Tibial nerve (tissue), 4 donors: Measurements from ENCODE around the gene SSPN. TPM values are rescaled to one million over a fixed set of nuclear protein-coding genes. Genes with fewer than 3 reads are reported as not detected.

Experiments used
- DNase-seq, 2 donors: peaks; one replicate each; pipeline ENCODE4 v3.0.0-alpha.2; 2019; ENCODE audit warnings: low spot score in 2 of 2
- H3K27ac ChIP-seq, 4 donors: fragments of 200-600 bp; sonication (generic) in 3 of 4; one replicate each; pipeline ENCODE4 v1.5.1; 2017 to 2019; ENCODE audit warnings: mild to moderate bottlenecking in 1 of 4
- H3K27me3 ChIP-seq, 2 donors: fragments of 200-600 bp; sonication (generic) in 1 of 2; one replicate each; pipeline versions ENCODE4 v1.5.1 to v1.6.0; 2017 to 2019
- H3K36me3 ChIP-seq, 3 donors: fragments of 200-600 bp; sonication (generic); one replicate each; pipeline ENCODE4 v1.5.1; 2018 to 2019
- H3K4me1 ChIP-seq, 4 donors: fragments of 200-600 bp; sonication (generic) in 3 of 4; one replicate each; pipeline ENCODE4 v1.5.1; 2017 to 2019
- H3K4me3 ChIP-seq, 4 donors: fragments of 200-600 bp; sonication (generic) in 3 of 4; one replicate each; pipeline ENCODE4 v1.5.1; 2017 to 2019; ENCODE audit warnings: mild to moderate bottlenecking in 1 of 4, moderate library complexity in 1 of 4
- H3K9me3 ChIP-seq, 4 donors: fragments of 200-600 bp; sonication (generic) in 3 of 4; one replicate each; pipeline ENCODE4 v1.5.1; 2017 to 2019
- EP300 ChIP-seq, 2 donors: sonication (generic); formaldehyde crosslinking; IDR thresholded peaks; one replicate each; pipeline ENCODE4 v1.6.1; 2017; ENCODE audit warnings: antibody characterized with exemption in 2 of 2, mild to moderate bottlenecking in 1 of 2
- POLR2A ChIP-seq, 2 donors: fragments of 450-650 bp; IDR thresholded peaks; one replicate each; pipeline ENCODE4 v1.6.1; 2017; ENCODE audit warnings: antibody characterized with exemption in 2 of 2, mild to moderate bottlenecking in 2 of 2, moderate library complexity in 2 of 2
- WGBS, 2 donors: methylation state at CpG; one replicate each; pipeline ENCODE4 v1.1.5; 2018; 5-methylcytosine and 5-hydroxymethylcytosine counted together
- total RNA-seq, 4 donors: library from RNA; depleted of rRNA; stranded (reverse); fragments of >200 nt; gene quantifications; one replicate each; pipeline ENCODE4 v1.1.0, GENCODE V29; 2016
- TF ChIP-seq, protein P1 (sequence below), 5 experiments: fragments of 200-600 bp in 3 of 5; fragments of 450-650 bp in 2 of 5; sonication (generic) in 3 of 5; IDR thresholded peaks; one replicate each; pipeline ENCODE4 v1.5.1; 2016 to 2019; ENCODE audit warnings: antibody characterized with exemption in 5 of 5, mild to moderate bottlenecking in 3 of 5, moderate library complexity in 2 of 5

SSPN gene
- total RNA-seq, 4 donors from 2014 or later: 19.2 to 54.4 (median 45.2) TPM

DNA sequence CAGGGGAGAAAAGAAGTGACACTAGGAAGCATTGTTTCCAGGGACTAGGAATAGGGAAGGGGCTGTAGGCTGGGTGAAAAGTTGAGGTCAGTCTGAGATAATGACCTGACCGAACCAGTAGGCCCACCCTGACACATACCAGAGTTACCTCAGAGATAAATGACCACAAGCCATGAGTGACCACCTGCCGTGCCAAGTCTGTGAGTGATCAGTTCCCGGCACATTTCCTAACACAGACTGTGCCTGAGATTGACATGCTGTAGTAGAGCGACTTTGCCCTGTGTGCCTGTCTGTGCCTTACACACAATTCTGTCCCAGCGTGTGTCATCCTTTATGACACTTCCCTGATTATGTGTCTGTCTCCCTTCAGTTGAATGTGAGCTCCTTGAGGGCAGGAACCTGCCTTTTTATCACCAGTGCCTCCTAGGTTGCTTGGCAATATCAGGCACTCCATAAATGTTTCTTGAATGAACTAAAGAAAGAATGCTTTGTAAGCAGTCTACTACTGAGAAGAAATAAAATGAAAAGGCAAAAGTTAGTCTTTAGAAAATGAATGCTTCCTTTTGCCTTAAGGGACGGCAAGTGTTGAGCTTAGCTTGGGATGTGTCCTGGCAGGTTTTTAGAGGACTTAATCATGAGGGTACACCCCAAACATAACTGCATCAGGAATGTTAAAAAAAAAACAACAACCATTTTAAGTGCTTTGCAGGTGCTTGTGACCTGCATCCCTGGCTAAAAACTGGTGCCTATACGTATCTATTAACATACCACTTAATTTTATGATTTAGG is 9.6 kb upstream of the SSPN start:
- no peak for DNase-seq
- TF ChIP-seq POLR2A (IDR thresholded peaks at IDR 0.05) (no peak), EP300 (IDR thresholded peaks at IDR 0.05) (no peak)
- TF ChIP-seq, protein P1, sequence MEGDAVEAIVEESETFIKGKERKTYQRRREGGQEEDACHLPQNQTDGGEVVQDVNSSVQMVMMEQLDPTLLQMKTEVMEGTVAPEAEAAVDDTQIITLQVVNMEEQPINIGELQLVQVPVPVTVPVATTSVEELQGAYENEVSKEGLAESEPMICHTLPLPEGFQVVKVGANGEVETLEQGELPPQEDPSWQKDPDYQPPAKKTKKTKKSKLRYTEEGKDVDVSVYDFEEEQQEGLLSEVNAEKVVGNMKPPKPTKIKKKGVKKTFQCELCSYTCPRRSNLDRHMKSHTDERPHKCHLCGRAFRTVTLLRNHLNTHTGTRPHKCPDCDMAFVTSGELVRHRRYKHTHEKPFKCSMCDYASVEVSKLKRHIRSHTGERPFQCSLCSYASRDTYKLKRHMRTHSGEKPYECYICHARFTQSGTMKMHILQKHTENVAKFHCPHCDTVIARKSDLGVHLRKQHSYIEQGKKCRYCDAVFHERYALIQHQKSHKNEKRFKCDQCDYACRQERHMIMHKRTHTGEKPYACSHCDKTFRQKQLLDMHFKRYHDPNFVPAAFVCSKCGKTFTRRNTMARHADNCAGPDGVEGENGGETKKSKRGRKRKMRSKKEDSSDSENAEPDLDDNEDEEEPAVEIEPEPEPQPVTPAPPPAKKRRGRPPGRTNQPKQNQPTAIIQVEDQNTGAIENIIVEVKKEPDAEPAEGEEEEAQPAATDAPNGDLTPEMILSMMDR (IDR thresholded peaks at IDR 0.05): no peak
- Histone ChIP-seq H3K36me3 (no peaks in the 10 kb centered on the region), H3K27ac (no peak overlapping the region), H3K4me1 (no peaks in the 10 kb centered on the region), H3K9me3 (peaks cover 0 to 7% (median 0%) of the 10 kb centered on the region in 4 donors), H3K27me3 (no peaks in the 10 kb centered on the region), H3K4me3 (no peak overlapping the region)
- WGBS, 2 donors: 81 to 82% methylated on average over 7 of the region's 7 CpGs

DNA sequence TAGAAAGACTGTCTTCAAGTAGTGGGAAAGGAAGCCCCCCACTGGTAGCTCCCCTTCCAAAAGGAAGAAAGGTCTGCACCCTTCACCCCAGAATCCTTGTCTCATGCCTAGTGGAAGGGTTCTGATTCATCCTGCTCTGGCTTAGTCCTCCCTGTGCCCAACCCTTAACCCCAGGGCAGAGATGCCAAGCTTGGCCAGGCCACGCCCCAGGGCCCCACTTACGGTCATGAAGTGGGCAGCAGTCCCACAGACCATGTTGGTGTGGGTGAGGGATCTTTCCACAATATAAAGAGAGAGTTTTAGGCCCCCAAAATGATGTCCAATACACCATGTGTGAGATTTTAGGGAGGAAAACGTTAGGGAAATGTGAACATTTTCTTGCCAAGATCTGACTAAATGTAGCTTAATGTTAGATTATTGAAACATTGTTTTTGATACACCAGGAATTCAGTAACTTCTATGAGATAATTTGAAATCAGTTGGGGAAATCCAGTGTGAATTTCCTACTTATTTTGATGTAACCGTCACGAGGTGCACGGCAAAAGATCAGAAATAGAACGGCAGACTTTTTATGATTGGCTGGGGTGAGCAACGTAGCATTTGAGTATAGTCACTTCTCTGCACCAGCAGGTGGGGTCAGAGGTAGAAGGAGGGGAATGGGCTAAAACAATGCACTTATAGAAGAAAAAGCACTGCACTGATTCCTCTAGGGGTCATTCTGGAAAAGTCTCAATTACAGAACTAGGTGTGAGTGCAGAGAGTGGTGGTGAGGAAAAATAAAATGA is 8.2 kb upstream of the SSPN start:
- no peak for DNase-seq
- Histone ChIP-seq H3K4me3 (no peak overlapping the region), H3K27me3 (no peaks in the 10 kb centered on the region), H3K27ac (no peak overlapping the region), H3K4me1 (no peaks in the 10 kb centered on the region), H3K36me3 (no peaks in the 10 kb centered on the region), H3K9me3 (peaks cover 0 to 7% (median 0%) of the 10 kb centered on the region in 4 donors)
- no peak for TF ChIP-seq POLR2A (IDR thresholded peaks at IDR 0.05)
- TF ChIP-seq, protein P1 (IDR thresholded peaks at IDR 0.05): no peak
- WGBS, 2 donors: 61 to 63% methylated on average over 8 of the region's 8 CpGs

DNA sequence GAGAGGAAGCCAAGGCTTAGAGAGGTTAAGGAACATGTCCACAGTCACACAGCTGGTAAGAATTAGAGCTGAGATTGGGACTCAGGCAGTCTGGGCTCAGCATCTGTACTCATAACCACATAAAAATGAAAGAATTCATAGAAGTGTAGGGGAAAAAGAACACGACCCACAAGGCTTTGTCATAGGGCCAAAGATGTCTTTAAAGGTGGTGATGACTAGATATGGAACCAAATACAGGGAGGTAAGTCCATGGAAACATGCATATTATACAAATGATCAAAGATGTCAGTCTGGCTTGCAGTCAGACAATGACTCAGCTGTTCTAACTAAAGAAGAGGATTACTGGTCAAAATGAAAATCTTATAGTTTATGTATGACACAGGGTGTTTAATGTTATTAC is 7.2 kb upstream of the SSPN start:
- no peak for DNase-seq
- Histone ChIP-seq H3K4me3 (no peak overlapping the region), H3K4me1 (no peaks in the 10 kb centered on the region), H3K36me3 (no peaks in the 10 kb centered on the region), H3K9me3 (peaks cover 0 to 7% (median 0%) of the 10 kb centered on the region in 4 donors), H3K27me3 (no peaks in the 10 kb centered on the region), H3K27ac (no peak overlapping the region)
- WGBS, 2 donors: 23 to 27% methylated on average over 1 of the region's 1 CpG
- TF ChIP-seq, protein P1 (IDR thresholded peaks at IDR 0.05): no peak
- TF ChIP-seq POLR2A (IDR thresholded peaks at IDR 0.05) (no peak), EP300 (IDR thresholded peaks at IDR 0.05) (no peak)

DNA sequence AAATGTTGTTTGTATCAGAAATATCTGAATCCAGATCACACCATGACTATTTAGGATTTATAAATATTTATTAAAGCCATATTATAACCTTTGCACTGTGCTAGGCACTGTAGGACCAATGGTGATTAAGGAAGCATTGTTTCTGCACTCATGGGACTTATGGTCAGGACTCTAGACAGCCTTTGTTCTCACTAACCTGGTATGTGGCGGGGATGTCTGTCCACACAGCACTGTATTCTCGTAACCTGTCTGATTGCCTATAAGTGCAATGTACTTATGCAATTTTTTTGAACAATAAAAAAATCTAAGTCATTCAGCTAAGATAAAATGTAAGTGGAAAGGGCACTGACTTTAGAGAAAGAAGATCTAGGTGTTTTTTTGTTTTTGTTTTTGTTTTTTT is 6.7 kb upstream of the SSPN start:
- Histone ChIP-seq H3K27ac (no peak overlapping the region), H3K27me3 (no peaks in the 10 kb centered on the region), H3K36me3 (no peaks in the 10 kb centered on the region), H3K4me3 (no peak overlapping the region), H3K4me1 (no peaks in the 10 kb centered on the region), H3K9me3 (peaks cover 0 to 7% (median 0%) of the 10 kb centered on the region in 4 donors)
- no peak for DNase-seq
- 98 to 99% methylated on average over 2 of the region's 2 CpGs for WGBS, 2 donors
- TF ChIP-seq POLR2A (IDR thresholded peaks at IDR 0.05): no peak
- TF ChIP-seq, protein P1 (IDR thresholded peaks at IDR 0.05): no peak
- no peak for TF ChIP-seq EP300 (IDR thresholded peaks at IDR 0.05)

DNA sequence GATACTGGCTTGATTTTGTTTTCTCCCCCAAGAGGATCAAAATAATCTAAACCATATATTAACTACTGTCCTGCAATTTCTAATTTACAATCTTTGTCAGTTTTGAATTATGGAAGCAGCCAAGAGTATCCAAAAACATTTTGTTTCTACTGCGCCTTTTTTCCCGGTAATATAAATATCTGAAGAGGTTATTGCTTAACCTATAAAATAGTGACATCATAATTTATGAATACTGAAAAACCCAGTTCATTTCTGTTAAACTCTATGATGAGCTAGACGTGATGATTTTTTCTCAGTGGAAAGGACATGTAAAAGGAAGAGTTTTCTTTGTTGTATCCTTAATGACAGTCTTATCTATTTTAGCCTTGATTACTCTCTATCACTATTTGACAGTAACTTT is 3.2 kb upstream of the SSPN start:
- no peaks in the 10 kb centered on the region for H3K27me3 ChIP-seq
- no peak overlapping the region for H3K27ac ChIP-seq
- 55 to 72% methylated on average over 3 of the region's 3 CpGs for WGBS, 2 donors
- no peaks in the 10 kb centered on the region for H3K36me3 ChIP-seq
- TF ChIP-seq EP300 (IDR thresholded peaks at IDR 0.05) (no peak), POLR2A (IDR thresholded peaks at IDR 0.05) (no peak)
- TF ChIP-seq, protein P1 (IDR thresholded peaks at IDR 0.05): no peak
- no peak for DNase-seq
- H3K4me3 ChIP-seq: no peak overlapping the region
- H3K9me3 ChIP-seq: peaks cover 0 to 7% (median 0%) of the 10 kb centered on the region in 4 donors
- H3K4me1 ChIP-seq: peaks cover 0 to 15% (median 4%) of the 10 kb centered on the region in 4 donors
